K562 (cell line): ENCODE results near the gene SPHK1.

ENCODE experiments used
- CTCF ChIP-seq, 3 experiments: IDR thresholded peaks in 2 of 3; conservative IDR thresholded peaks in 1 of 3; 2 replicates each; pipeline ENCODE4 v1.5.1; 2011 to 2012; ENCODE audit warnings: low read length in 3 of 3, mild to moderate bottlenecking in 3 of 3, control low read depth in 2 of 3, improper control_type of control experiment in 1 of 3, inconsistent platforms in 1 of 3, low read depth in 1 of 3, mixed read lengths in 1 of 3, moderate library complexity in 1 of 3; ENCODE audit not compliant: insufficient read depth in 2 of 3
- JUND ChIP-seq, 2 experiments: IDR thresholded peaks; 2 replicates in 1 of 2; 3 replicates in 1 of 2; pipeline ENCODE4 v1.6.1; 2011; ENCODE audit warnings: borderline replicate concordance in 2 of 2, low read depth in 2 of 2, low read length in 2 of 2, improper control_type of control experiment in 1 of 2, missing biosample characterization in 1 of 2, missing genetic modification characterization in 1 of 2, missing genetic modification reagents in 1 of 2
- NFYB ChIP-seq: IDR thresholded peaks from 2 replicates; pipeline ENCODE4 v1.6.1; 2011; ENCODE audit warnings: mild to moderate bottlenecking, moderate library complexity; ENCODE audit not compliant: insufficient read length; ENCODE audit errors: extremely low read depth
- USF1 ChIP-seq: sonication (generic); formaldehyde crosslinking; IDR thresholded peaks from 2 replicates; pipeline ENCODE4 v1.9.0; 2022; ENCODE audit warnings: mild to moderate bottlenecking, missing genetic modification reagents

GRCh38 chr17:76353004-76353598 lies 31.3 kb upstream of the SPHK1 start:
- TF ChIP-seq JUND (IDR thresholded peaks at IDR 0.05; ENCODE audit: borderline replicate concordance, low read depth, low read length) (no peak), JUND (tag; IDR thresholded peaks at IDR 0.05; ENCODE audit: borderline replicate concordance, low read depth, low read length) (no peak), NFYB (no peak), USF1 (CRISPR knock-in tag) (no peak), CTCF (IDR thresholded peaks at IDR 0.05 in 2 of 3, conservative IDR thresholded peaks at IDR 0.05 in 1 of 3; ENCODE audit: insufficient read depth in 2 of 3, low read depth in 1 of 3, low read length in 3 of 3) (no peak)
